ENCODE measurements around the gene LARP4. TPM values are rescaled to one million over a fixed set of nuclear protein-coding genes. Genes with fewer than 3 reads are reported as not detected.
A peak's percentile ranks its signal among the peaks of the same experiment; 100 is the strongest.

LARP4 gene
- total and polyA plus RNA-seq, 7 experiments from 2014 or later: 18.7 to 68.9 (median 34.0) TPM

DNA sequence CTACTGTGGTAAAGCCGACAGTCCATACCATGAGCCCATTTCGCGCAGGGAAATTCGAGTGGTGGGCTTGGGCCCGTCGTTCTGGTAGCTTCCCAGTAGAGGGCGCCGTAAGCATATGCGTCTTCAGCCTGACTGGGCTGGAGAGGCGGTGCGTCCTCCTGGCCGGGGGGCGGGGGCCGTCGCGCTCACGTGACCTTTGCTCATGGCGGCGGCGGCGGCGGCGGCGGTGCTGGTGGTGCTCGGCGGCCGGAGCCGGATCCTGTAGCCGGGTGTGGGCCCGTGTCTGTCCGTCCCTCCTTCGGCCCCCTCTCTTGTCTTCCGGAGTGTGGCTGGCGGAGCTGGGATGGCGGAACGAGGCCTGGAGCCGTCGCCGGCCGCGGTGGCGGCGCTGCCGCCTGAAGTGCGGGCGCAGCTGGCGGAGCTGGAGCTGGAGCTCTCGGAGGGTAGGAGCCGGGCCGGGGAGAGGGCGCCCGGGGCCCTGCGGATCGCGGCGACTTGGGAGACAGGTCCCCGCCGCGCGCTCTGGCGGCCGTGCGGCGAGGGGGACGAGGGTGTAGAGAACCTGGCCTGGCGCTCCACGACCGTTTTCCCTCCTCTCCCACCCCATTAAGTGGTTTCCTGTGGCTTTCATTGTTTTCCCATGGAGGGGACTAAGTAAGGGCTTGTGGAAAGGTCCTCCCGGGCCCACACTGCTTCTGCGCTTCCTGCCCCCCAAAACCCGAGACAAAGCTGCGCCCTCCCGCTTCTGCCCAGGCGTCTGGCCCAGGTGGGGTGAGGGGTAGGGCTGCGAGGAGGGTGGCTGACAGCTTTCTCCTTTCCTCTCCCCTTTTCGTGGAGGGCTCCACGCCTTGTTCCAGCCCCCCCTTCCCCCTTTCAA lies 104.4 kb downstream of the LARP4 start, which contains the start of gene DIP2B:
Gene DIP2B, plus strand, starts transcription at position 188 of the 877 bp plus-strand sequence. Its CDS starts 156 bp downstream, at position 344.
- H3K4me1 ChIP-seq (ENCODE audit: control insufficient read depth in 2 of 2, insufficient read depth in 2 of 2, low read length in 2 of 2): peaks cover 33 to 41% of the 10 kb centered on the region in 2 donors
- H3K36me3 Mint-ChIP-seq: peaks cover 0 to 16% (median 0%) of the 10 kb centered on the region in 5 donors
- peaks cover 0 to 8% (median 0%) of the 10 kb centered on the region in 11 donors for H3K9me3 Mint-ChIP-seq
- peak within 1 kb of the TSS; percentile 93 for H3K27ac ChIP-seq (ENCODE audit: low read depth, low read length)
- intact Hi-C loops (cut with micrococcal nuclease): loop anchor here (1.0 to 10.0 kb wide), 9 partner anchors 16 to 522 kb away; partner anchors contain the start of genes SLC11A2 (in 2 of the 2) and LARP4 (in 1 of the 2)
- H3K4me3 ChIP-seq (ENCODE audit: low read length): peak within 1 kb of the TSS; percentile 83
- no peaks in the 10 kb centered on the region for H3K27me3 ChIP-seq (ENCODE audit: control insufficient read depth in 2 of 2, insufficient read depth in 2 of 2, low read length in 2 of 2)
- no peaks in the 10 kb centered on the region for H3K27me3 Mint-ChIP-seq
- H3K4me1 Mint-ChIP-seq: peaks cover 36 to 51% (median 45%) of the 10 kb centered on the region in 7 donors
- DNase-seq: peak; percentile 90 to 96 (median 94)
- peak; percentile 99 for ATAC-seq
- H3K4me3 Mint-ChIP-seq: peak within 1 kb of the TSS; percentile 93 to 99 (median 98)
- POLR2A ChIA-PET: interaction anchor here (0.5 to 7.6 kb wide), 8 partner anchors 9 to 136 kb away, joined by 3 to 84 read pairs (median 6); no protein-coding TSS in a partner anchor
- H3K36me3 ChIP-seq (ENCODE audit: control insufficient read depth in 2 of 3, insufficient read depth in 3 of 3, low read length in 3 of 3): peaks cover 0 to 7% (median 0%) of the 10 kb centered on the region in 3 experiments
- CTCF ChIA-PET: interaction anchor here (0.5 to 5.8 kb wide), 14 partner anchors 9 to 208 kb away, joined by 3 to 60 read pairs (median 4); no protein-coding TSS in a partner anchor
- H3K9me3 ChIP-seq (ENCODE audit: control insufficient read depth in 2 of 3, low read length in 3 of 3): no peaks in the 10 kb centered on the region
- peak within 1 kb of the TSS; percentile 90 to 97 (median 94) for H3K27ac Mint-ChIP-seq

- ChIA-PET CTCF (interaction anchor here (0.7 to 5.8 kb wide), 10 partner anchors 8 to 136 kb away, joined by 3 to 60 read pairs (median 4); no protein-coding TSS in a partner anchor), POLR2A (interaction anchor here (0.7 to 7.6 kb wide), 10 partner anchors 8 to 134 kb away, joined by 3 to 84 read pairs (median 6); no protein-coding TSS in a partner anchor)
- Mint-ChIP-seq H3K4me1 (peaks cover 36 to 55% (median 49%) of the 10 kb centered on the region in 7 donors), H3K27me3 (no peaks in the 10 kb centered on the region), H3K27ac (peak overlapping the region; percentile 90 to 97 (median 94)), H3K4me3 (peak overlapping the region; percentile 93 to 99 (median 98)), H3K36me3 (peaks cover 0 to 16% (median 0%) of the 10 kb centered on the region in 5 donors), H3K9me3 (peaks cover 0 to 3% (median 0%) of the 10 kb centered on the region in 11 donors)
- intact Hi-C loops (cut with micrococcal nuclease): loop anchor here (1.0 to 10.0 kb wide), 6 partner anchors 15 to 521 kb away; partner anchors contain the start of genes SLC11A2 (in 2 of the 2) and LARP4 (in 1 of the 2)
- H3K27ac ChIP-seq (ENCODE audit: low read depth, low read length): peak overlapping the region; percentile 93
- peak overlapping the region; percentile 83 for H3K4me3 ChIP-seq (ENCODE audit: low read length)
- DNase-seq (no peak), ATAC-seq (no peak)
- peaks cover 0 to 7% (median 0%) of the 10 kb centered on the region in 3 experiments for H3K36me3 ChIP-seq (ENCODE audit: control insufficient read depth in 2 of 3, insufficient read depth in 3 of 3, low read length in 3 of 3)
- no peaks in the 10 kb centered on the region for H3K27me3 ChIP-seq (ENCODE audit: control insufficient read depth in 2 of 2, insufficient read depth in 2 of 2, low read length in 2 of 2)
- H3K4me1 ChIP-seq (ENCODE audit: control insufficient read depth in 2 of 2, insufficient read depth in 2 of 2, low read length in 2 of 2): peaks cover 33 to 45% of the 10 kb centered on the region in 2 donors
- H3K9me3 ChIP-seq (ENCODE audit: control insufficient read depth in 2 of 3, low read length in 3 of 3): no peaks in the 10 kb centered on the region
Observed at GRCh38 chr12:50505675-50506530, 105.2 kb downstream of the LARP4 start.

- ChIA-PET CTCF (interaction anchor here (0.8 to 5.8 kb wide), 6 partner anchors 26 to 132 kb away, joined by 3 to 60 read pairs (median 4); no protein-coding TSS in a partner anchor), POLR2A (interaction anchor here (1.4 to 7.6 kb wide), 7 partner anchors 9 to 133 kb away, joined by 4 to 84 read pairs (median 10); no protein-coding TSS in a partner anchor)
- Histone ChIP-seq H3K9me3 (ENCODE audit: control insufficient read depth in 2 of 3, low read length in 3 of 3) (no peaks in the 10 kb centered on the region), H3K36me3 (ENCODE audit: control insufficient read depth in 2 of 3, insufficient read depth in 3 of 3, low read length in 3 of 3) (peaks cover 0 to 7% (median 0%) of the 10 kb centered on the region in 3 experiments), H3K27ac (ENCODE audit: low read depth, low read length) (peak overlapping the region; percentile 93), H3K27me3 (ENCODE audit: control insufficient read depth in 2 of 2, insufficient read depth in 2 of 2, low read length in 2 of 2) (no peaks in the 10 kb centered on the region), H3K4me3 (ENCODE audit: low read length) (peak overlapping the region; percentile 17), H3K4me1 (ENCODE audit: control insufficient read depth in 2 of 2, insufficient read depth in 2 of 2, low read length in 2 of 2) (peaks cover 33 to 45% of the 10 kb centered on the region in 2 donors)
- peak overlapping the region; percentile 93 to 99 (median 98) for H3K4me3 Mint-ChIP-seq
- intact Hi-C loops (cut with micrococcal nuclease): loop anchor here (5.0 to 10.0 kb wide), 3 partner anchors 105 to 520 kb away; partner anchors contain the start of genes SLC11A2 (in 2 of the 2) and LARP4 (in 1 of the 2)
- H3K27ac Mint-ChIP-seq: peak overlapping the region; percentile 88 to 97 (median 94)
- no peaks in the 10 kb centered on the region for H3K9me3 Mint-ChIP-seq
- H3K36me3 Mint-ChIP-seq: peaks cover 0 to 16% (median 0%) of the 10 kb centered on the region in 5 donors
- DNase-seq (no peak), ATAC-seq (no peak)
- no peaks in the 10 kb centered on the region for H3K27me3 Mint-ChIP-seq
- peaks cover 36 to 58% (median 49%) of the 10 kb centered on the region in 7 donors for H3K4me1 Mint-ChIP-seq
Observed at GRCh38 chr12:50506753-50507473, 106.2 kb downstream of the LARP4 start.

- Mint-ChIP-seq H3K9me3 (no peaks in the 10 kb centered on the region), H3K36me3 (peaks cover 0 to 16% (median 0%) of the 10 kb centered on the region in 5 donors), H3K27me3 (no peaks in the 10 kb centered on the region), H3K27ac (peak overlapping the region; percentile 88 to 97 (median 94)), H3K4me1 (peaks cover 36 to 62% (median 52%) of the 10 kb centered on the region in 7 donors), H3K4me3 (peak overlapping the region; percentile 89 to 99 (median 97))
- Histone ChIP-seq H3K4me3 (ENCODE audit: low read length) (no peak overlapping the region), H3K36me3 (ENCODE audit: control insufficient read depth in 2 of 3, insufficient read depth in 3 of 3, low read length in 3 of 3) (peaks cover 0 to 7% (median 0%) of the 10 kb centered on the region in 3 experiments), H3K27me3 (ENCODE audit: control insufficient read depth in 2 of 2, insufficient read depth in 2 of 2, low read length in 2 of 2) (no peaks in the 10 kb centered on the region), H3K27ac (ENCODE audit: low read depth, low read length) (peak overlapping the region; percentile 93), H3K4me1 (ENCODE audit: control insufficient read depth in 2 of 2, insufficient read depth in 2 of 2, low read length in 2 of 2) (peaks cover 33 to 45% of the 10 kb centered on the region in 2 donors), H3K9me3 (ENCODE audit: control insufficient read depth in 2 of 3, low read length in 3 of 3) (no peaks in the 10 kb centered on the region)
- intact Hi-C loops (cut with micrococcal nuclease): loop anchor here (5.0 to 10.0 kb wide), 3 partner anchors 105 to 520 kb away; partner anchors contain the start of genes SLC11A2 (in 2 of the 2) and LARP4 (in 1 of the 2)
- DNase-seq: no peak
- CTCF ChIA-PET: interaction anchor here (0.7 to 5.8 kb wide), 5 partner anchors 30 to 448 kb away, joined by 3 to 60 read pairs (median 4); no protein-coding TSS in a partner anchor
- ATAC-seq: no peak
- POLR2A ChIA-PET: interaction anchor here (0.6 to 7.6 kb wide), 7 partner anchors 9 to 135 kb away, joined by 3 to 84 read pairs (median 7); no protein-coding TSS in a partner anchor
Observed at GRCh38 chr12:50507474-50507838, 106.8 kb downstream of the LARP4 start.

- Histone ChIP-seq H3K4me1 (ENCODE audit: control insufficient read depth in 2 of 2, insufficient read depth in 2 of 2, low read length in 2 of 2) (peaks cover 33 to 48% of the 10 kb centered on the region in 2 donors), H3K27me3 (ENCODE audit: control insufficient read depth in 2 of 2, insufficient read depth in 2 of 2, low read length in 2 of 2) (no peaks in the 10 kb centered on the region), H3K36me3 (ENCODE audit: control insufficient read depth in 2 of 3, insufficient read depth in 3 of 3, low read length in 3 of 3) (peaks cover 0 to 7% (median 0%) of the 10 kb centered on the region in 3 experiments), H3K27ac (ENCODE audit: low read depth, low read length) (peak overlapping the region; percentile 93), H3K4me3 (ENCODE audit: low read length) (no peak overlapping the region), H3K9me3 (ENCODE audit: control insufficient read depth in 2 of 3, low read length in 3 of 3) (no peaks in the 10 kb centered on the region)
- H3K4me1 Mint-ChIP-seq: peaks cover 36 to 66% (median 57%) of the 10 kb centered on the region in 7 donors
- ChIA-PET POLR2A (interaction anchor here (0.6 to 7.6 kb wide), 6 partner anchors 8 to 134 kb away, joined by 3 to 84 read pairs (median 6); no protein-coding TSS in a partner anchor), CTCF (interaction anchor here (0.7 to 5.8 kb wide), 5 partner anchors 30 to 449 kb away, joined by 3 to 60 read pairs (median 4); no protein-coding TSS in a partner anchor)
- intact Hi-C loops (cut with micrococcal nuclease): loop anchor here (1.0 to 10.0 kb wide), 5 partner anchors 9 to 519 kb away; partner anchors contain the start of genes SLC11A2 (in 2 of the 2) and LARP4 (in 1 of the 2)
- ATAC-seq (no peak), DNase-seq (peak in 7 of 9 donors; percentile 18 to 53 (median 46))
- peak overlapping the region; percentile 81 to 97 (median 94) for H3K27ac Mint-ChIP-seq
- no peaks in the 10 kb centered on the region for H3K9me3 Mint-ChIP-seq
- peak overlapping the region; percentile 89 to 99 (median 97) for H3K4me3 Mint-ChIP-seq
- H3K36me3 Mint-ChIP-seq: peaks cover 0 to 16% (median 0%) of the 10 kb centered on the region in 5 donors
- H3K27me3 Mint-ChIP-seq: no peaks in the 10 kb centered on the region
Observed at GRCh38 chr12:50507930-50508329, 107.2 kb downstream of the LARP4 start.

Data from naive thymus-derived CD4-positive, alpha-beta T cell (primary cell).